ENCODE results near the gene NADK. TPM values are rescaled to one million over a fixed set of nuclear protein-coding genes. Genes with fewer than 3 reads are reported as not detected.

Gene NADK
- total RNA-seq, 2 donors from 2014 or later: 64.5 to 91.1 TPM

DNA sequence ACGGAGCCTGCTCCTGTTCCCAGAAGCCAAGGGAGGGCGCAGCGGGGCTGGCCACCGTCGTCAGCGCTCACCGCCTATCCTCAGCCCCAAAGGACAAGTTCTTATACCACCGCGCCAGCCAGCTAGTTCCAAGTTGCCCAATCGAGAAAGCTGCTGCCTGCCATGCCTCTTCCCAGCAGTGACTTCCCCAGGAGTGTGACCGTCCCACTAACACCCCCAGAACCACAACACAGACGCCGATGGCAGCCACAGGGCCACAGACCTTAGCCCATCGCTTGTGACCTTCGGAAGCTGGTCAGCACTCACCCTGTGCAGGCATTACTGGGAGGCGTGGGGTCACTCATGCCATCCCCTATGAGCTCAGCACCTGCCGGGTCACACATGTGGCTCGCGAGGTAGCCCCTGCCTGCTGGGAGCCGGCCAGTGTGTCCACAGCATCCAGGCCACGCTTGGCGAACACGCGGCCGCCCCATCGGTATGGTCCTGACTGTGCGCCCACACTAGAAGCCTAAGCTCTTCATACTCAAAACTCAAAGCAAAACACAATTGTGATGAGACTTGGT, 20.1 kb downstream of the NADK start:
- DNase-seq (ENCODE audit: low spot score): no peak
- TF ChIP-seq POLR2A (IDR thresholded peaks at IDR 0.05) (no peak), POLR2AphosphoS5 (IDR thresholded peaks at IDR 0.05) (no peak)
- TF ChIP-seq, protein P1, sequence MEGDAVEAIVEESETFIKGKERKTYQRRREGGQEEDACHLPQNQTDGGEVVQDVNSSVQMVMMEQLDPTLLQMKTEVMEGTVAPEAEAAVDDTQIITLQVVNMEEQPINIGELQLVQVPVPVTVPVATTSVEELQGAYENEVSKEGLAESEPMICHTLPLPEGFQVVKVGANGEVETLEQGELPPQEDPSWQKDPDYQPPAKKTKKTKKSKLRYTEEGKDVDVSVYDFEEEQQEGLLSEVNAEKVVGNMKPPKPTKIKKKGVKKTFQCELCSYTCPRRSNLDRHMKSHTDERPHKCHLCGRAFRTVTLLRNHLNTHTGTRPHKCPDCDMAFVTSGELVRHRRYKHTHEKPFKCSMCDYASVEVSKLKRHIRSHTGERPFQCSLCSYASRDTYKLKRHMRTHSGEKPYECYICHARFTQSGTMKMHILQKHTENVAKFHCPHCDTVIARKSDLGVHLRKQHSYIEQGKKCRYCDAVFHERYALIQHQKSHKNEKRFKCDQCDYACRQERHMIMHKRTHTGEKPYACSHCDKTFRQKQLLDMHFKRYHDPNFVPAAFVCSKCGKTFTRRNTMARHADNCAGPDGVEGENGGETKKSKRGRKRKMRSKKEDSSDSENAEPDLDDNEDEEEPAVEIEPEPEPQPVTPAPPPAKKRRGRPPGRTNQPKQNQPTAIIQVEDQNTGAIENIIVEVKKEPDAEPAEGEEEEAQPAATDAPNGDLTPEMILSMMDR (IDR thresholded peaks at IDR 0.05): no peak
- H3K36me3 ChIP-seq: peaks cover 4 to 21% of the 10 kb centered on the region in 2 donors
- peaks cover 17% of the 10 kb centered on the region for H3K4me1 ChIP-seq (replicated peaks)
- H3K27ac ChIP-seq: peak overlapping the region; percentile 80 to 83
- WGBS: 90% methylated on average over 27 of the region's 27 CpGs
- no peaks in the 10 kb centered on the region for H3K9me3 ChIP-seq
- no peaks in the 10 kb centered on the region for H3K27me3 ChIP-seq (replicated peaks; ENCODE audit: insufficient read depth)
- no peak overlapping the region for H3K4me3 ChIP-seq
- intact Hi-C loops (cut with DNase I): loop anchor here (10.0 kb wide), 1 partner anchor 147 kb away; no protein-coding TSS in a partner anchor

DNA sequence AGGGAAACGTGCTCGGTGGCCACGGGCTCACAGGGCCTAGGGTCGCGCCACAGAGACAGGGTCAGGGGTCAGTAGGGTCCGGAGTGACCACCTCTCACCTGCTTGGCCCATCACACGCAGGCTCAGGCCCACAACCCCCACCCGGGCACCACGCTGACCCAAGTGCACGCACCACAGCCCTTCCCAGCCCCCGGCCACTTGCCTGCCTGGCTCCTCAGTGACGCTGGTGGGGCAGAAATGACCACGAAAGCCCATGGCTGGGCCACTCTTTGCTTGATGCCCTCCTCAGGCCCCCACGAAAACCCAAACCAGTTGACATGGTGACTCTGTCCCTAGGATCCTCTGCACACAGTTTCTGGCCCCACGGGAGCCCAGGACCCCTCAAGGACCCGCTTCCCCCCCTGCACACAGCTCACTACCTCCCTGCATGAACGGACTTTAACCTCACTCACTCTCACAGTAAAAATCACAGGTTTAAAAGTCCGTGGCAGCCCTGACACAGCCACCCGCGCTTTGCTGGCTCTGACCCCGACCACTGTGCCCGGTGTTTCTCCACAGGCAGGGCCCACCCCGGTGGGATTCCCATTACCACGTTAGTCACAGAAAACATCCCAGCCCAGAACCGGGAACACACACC, 20.7 kb downstream of the NADK start:
- Histone ChIP-seq H3K9me3 (no peaks in the 10 kb centered on the region), H3K27me3 (replicated peaks; ENCODE audit: insufficient read depth) (no peaks in the 10 kb centered on the region), H3K36me3 (peaks cover 4 to 21% of the 10 kb centered on the region in 2 donors), H3K27ac (peak overlapping the region; percentile 80 to 83), H3K4me3 (no peak overlapping the region), H3K4me1 (replicated peaks) (peaks cover 17% of the 10 kb centered on the region)
- intact Hi-C loops (cut with DNase I): loop anchor here (10.0 kb wide), 1 partner anchor 147 kb away; no protein-coding TSS in a partner anchor
- 91% methylated on average over 23 of the region's 25 CpGs for WGBS
- DNase-seq (ENCODE audit: low spot score): no peak
- TF ChIP-seq, protein P1 (IDR thresholded peaks at IDR 0.05): no peak
- TF ChIP-seq POLR2AphosphoS5 (IDR thresholded peaks at IDR 0.05): no peak
- TF ChIP-seq POLR2A (IDR thresholded peaks at IDR 0.05): no peak

DNA sequence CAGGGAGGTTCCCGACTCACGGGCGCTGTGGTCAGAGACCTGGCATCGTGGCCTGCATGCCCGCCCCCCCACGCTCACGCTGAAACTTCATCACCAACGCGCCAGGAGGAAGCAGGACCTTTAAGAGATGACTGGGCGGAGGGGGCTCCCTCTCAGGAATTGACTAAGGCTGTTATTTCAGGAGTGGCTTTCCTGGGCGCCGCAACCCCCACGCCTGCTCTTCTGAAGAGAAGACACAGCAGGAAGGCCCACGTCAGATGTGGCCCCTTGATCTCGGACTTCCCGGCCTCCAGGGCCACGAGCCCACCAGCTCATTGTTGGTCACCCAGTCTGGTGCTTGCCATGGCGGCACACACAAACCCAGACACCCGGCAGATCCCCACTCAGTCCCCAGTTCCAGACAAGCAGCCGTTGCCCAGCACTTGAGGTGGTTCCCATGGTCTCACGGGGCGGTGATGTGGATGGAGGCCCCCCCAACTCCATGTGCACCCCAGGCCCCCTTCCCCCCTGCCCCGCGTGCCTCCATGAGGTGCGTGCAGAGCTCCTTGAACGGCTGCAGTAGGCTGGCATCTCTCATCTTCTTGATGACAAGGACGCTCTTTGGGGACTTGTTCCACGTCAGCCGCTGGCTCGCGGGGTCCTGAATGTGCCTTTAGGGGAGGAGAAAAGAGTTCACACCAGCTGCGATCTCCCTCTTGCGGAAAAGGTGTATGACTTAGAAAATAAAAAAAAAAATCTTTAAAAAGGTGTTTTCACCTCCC, 21.4 kb downstream of the NADK start:
- Histone ChIP-seq H3K9me3 (no peaks in the 10 kb centered on the region), H3K4me3 (no peak overlapping the region), H3K27ac (no peak overlapping the region), H3K36me3 (peaks cover 4 to 21% of the 10 kb centered on the region in 2 donors), H3K27me3 (replicated peaks; ENCODE audit: insufficient read depth) (no peaks in the 10 kb centered on the region), H3K4me1 (replicated peaks) (peaks cover 17% of the 10 kb centered on the region)
- 93% methylated on average over 32 of the region's 33 CpGs for WGBS
- DNase-seq (ENCODE audit: low spot score): no peak
- intact Hi-C loops (cut with DNase I): loop anchor here (10.0 kb wide), 1 partner anchor 148 kb away; no protein-coding TSS in a partner anchor
- TF ChIP-seq POLR2A (IDR thresholded peaks at IDR 0.05) (no peak), POLR2AphosphoS5 (IDR thresholded peaks at IDR 0.05) (no peak)
- TF ChIP-seq, protein P1 (IDR thresholded peaks at IDR 0.05): no peak

DNA sequence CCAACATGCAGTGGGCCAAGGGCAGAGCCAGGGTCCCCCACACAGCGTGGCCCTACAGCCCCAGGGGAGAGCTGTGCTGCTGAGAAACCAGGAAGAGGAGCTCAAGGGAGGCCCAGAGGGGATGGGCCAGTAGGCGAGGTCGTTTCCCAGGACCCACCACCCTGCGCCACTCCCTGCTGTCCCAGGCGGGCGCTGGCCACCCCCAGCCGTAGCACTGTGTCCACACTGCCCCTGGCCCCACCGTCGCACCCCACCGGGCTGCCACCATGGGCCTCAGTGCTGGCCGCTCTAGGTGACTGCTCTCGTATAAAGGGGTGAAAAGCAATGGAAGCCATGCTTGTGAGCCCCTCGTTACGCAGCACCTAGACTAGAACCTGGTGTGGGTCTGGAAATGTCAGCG, 22.4 kb downstream of the NADK start:
- no peak for TF ChIP-seq POLR2A (IDR thresholded peaks at IDR 0.05)
- TF ChIP-seq POLR2AphosphoS5 (IDR thresholded peaks at IDR 0.05): no peak
- TF ChIP-seq, protein P1 (IDR thresholded peaks at IDR 0.05): no peak
- intact Hi-C loops (cut with DNase I): loop anchor here (10.0 kb wide), 1 partner anchor 149 kb away; no protein-coding TSS in a partner anchor
- no peaks in the 10 kb centered on the region for H3K27me3 ChIP-seq (replicated peaks; ENCODE audit: insufficient read depth)
- no peaks in the 10 kb centered on the region for H3K9me3 ChIP-seq
- no peak overlapping the region for H3K4me3 ChIP-seq
- 87% methylated on average over 14 of the region's 15 CpGs for WGBS
- peaks cover 4 to 12% of the 10 kb centered on the region in 2 donors for H3K36me3 ChIP-seq
- H3K4me1 ChIP-seq (replicated peaks): peaks cover 17% of the 10 kb centered on the region
- no peak for DNase-seq (ENCODE audit: low spot score)
- no peak overlapping the region for H3K27ac ChIP-seq

All from prostate gland (tissue), 2 donors.